NCI-H2196 (cell line): ENCODE data around the gene SHMT1.
A peak's percentile ranks its signal among the peaks of the same experiment; 100 is the strongest.
"Not testable (repeated sequence)": the region's sequence is repeated elsewhere in the genome, so short reads cannot be mapped to it uniquely, and the experiment has no call there.

Source experiments
- DNase-seq: peaks from one replicate; lab custom pipeline; 2025; ENCODE audit not compliant: unreplicated experiment; lab: John Stamatoyannopoulos, UW

SHMT1 gene

GRCh38 chr17:18326572-18326971, 36.8 kb downstream of the SHMT1 start:
- no peak for DNase-seq

GRCh38 chr17:18326039-18326438, 37.3 kb downstream of the SHMT1 start:
- DNase-seq, result no peak

DNA sequence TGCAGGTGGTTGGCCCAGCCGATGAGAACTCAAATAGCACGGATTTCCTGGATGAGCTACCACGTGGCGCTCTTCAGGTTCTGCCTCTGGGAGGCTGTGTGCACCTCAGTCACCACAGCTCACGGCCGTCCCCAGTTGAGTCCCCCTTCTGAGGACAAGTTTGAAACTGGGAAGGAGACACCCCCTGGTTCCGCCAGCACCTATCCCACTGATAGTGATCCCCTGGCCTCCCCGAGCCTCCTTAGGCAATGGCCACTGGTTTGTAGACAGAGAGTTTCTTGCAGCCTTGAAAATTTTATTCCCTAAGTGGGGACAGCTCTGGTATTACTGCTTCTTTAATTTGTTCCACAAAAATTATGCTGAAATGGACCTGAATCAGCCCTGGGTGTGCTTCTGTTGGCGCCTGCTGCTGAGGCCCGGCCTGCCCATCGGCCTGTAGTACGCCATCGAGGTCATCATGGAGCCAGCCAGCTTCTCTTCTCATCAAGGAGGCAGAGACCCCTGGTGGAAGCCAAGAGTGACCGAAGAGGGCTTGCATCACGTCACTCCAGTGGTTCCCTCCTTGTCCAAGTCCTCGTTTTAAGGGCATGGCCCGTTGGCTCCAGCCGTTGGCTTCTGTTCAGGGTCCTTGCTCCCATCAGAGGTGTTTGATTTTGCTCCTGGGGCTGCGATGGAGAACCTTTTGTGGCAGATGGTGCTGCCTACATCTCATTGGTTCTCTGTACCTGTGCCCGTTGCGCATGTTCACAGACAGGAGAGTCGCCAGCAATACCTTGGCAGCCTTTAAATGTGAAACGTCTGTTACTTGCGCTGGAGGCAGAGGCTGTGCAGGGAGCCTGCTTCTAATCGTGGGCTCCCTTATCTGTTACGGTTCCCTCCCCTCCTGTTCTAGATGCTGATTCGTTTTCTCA, 39.0 kb downstream of the SHMT1 start:
- DNase-seq, result no peak

DNA sequence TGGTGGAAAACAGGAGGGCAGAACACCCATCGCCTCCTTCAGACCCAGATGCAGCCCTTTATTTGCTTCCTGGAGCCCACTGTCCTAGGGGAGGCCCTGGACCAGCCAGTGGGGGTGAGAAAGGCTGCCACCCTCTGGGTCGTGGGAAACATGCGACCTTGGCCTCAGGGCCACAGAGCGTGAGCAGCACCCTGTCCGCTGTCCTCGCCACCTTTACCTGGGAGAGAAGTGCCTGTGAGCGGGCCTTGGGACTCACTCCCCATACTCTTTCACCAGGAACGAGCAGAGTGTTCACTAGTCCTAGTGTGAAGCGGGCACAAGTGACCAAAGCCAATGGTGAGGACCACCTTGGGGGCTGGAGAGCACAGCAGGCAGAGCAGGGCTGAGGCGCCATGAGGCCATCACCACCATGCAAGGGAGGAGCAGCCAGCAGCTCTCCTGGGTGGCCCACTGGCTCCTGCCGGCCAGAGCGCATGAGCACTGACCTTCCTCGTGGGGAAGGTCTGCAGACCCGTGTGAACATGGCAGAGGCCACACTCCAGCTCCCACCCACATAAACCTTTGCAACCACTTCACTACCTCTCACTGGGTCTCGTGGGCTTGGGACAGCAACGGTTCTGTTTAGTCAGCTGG, 39.7 kb downstream of the SHMT1 start:
- DNase-seq, result no peak

DNA sequence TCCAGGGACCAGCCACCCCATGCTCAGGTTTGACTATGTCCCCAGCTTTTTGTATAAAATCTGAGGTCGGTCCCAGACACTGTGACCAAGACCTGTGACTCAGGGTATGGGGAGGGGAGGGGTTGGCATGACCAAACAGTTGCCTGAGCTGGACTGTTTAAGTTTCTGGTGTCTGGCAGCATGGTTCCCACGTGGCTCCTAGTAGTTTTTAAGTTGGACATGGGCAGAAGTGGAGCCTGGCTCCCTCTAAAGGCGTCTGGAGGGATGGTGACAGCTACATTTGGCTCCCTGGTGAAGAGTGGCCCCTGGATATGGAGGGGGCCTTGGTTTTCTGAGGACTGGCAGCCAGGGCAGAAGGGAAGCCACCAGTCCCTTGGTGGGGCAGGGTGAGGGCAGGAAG, 40.3 kb downstream of the SHMT1 start:
- DNase-seq, result no peak

DNA sequence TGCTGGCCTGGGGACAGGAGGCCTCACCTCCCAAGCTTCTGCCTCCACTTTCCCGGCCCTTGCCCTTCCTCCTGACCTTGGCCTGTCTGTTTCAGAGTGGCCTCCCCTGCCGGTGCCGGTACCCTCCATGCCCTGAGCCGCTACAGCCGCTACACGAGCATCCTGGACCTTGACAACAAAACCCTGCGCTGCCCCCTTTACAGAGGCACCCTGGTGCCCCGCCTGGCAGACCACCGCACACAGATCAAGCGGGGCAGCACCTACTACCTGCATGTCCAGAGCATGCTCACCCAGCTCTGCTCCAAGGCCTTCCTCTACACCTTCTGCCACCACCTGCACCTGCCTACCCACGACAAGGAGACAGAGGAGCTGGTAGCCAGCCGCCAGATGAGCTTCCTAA, 40.8 kb downstream of the SHMT1 start:
- no peak for DNase-seq

DNA sequence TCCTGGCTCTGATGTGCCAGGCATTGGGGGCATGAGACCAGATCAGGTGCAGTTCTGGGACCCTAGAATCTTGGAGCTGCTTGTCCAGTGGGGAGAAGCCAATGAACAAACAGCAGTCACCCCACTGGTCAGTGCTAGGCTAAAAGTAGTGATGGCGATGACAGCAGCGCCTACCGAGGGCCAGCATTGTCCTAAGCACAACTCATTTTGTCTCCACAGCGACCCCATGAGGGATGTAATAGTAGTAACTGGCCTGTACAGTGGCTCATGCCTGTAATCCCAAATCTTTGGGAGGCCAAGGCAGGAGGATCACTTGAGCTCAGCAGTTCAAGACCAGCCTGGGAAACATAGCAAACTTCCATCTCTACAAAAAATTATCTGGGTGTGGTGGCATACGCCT, 42.0 kb downstream of the SHMT1 start:
- DNase-seq, result no peak

- no peak for DNase-seq
These were observed 43.0 kb downstream of the SHMT1 start for GRCh38 chr17:18320301-18320700.

- DNase-seq, result peak; percentile 1
These were observed 43.6 kb downstream of the SHMT1 start for GRCh38 chr17:18319604-18320256.

DNA sequence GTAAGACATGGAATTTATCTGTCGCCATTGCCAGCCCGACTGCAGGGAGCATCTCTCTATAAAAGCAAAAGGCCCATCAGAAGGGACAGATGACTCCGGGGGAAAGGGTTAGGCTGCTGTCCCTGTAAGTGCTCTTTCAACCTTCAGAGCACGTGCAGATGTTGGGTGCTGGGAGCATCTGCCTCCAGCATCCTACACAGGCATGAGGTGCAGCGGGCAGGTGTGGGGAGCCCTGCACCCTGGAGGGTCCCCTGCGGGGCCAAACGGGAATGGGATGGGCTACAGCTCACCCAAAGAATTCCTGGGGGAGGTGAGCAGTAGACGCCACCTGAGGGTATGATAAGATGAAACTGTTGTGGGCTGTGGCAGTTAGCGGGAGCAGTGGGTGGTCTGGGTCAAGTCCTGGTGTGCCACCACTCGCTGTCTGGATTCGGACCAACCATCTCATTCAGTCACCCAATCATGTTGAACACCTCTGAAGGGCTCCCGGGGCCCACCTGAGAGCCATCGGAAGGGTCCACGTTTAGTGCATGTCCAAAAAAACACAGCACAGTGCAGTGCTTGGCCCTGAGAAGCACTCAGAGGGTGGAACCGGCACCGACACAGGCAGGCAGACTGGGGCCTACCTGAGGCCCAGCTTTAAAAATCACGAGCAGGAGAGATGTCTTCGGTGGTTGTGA, 44.4 kb downstream of the SHMT1 start:
- no peak for DNase-seq

- no peak for DNase-seq
These were observed 45.2 kb downstream of the SHMT1 start for GRCh38 chr17:18318117-18318516.

GRCh38 chr17:18315961-18316360, 47.4 kb downstream of the SHMT1 start:
- DNase-seq, result no peak

DNA sequence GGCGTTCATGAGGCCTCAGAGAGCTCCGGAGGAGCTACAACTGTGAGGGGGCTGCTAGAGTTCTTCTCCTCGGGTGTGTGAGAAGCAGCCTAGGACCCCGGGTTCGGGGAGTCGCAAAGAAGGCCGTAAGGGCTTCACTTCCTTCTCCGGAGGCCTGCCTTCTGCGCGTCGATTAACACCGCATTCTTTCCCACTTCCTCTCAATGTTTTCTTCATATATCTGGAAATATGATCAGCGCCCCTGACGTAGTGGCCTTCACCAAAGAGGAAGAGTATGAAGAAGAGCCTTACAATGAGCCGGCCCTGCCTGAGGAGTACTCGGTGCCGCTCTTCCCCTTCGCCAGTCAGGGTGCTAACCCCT, 47.8 kb downstream of the SHMT1 start:
- no peak for DNase-seq

DNA sequence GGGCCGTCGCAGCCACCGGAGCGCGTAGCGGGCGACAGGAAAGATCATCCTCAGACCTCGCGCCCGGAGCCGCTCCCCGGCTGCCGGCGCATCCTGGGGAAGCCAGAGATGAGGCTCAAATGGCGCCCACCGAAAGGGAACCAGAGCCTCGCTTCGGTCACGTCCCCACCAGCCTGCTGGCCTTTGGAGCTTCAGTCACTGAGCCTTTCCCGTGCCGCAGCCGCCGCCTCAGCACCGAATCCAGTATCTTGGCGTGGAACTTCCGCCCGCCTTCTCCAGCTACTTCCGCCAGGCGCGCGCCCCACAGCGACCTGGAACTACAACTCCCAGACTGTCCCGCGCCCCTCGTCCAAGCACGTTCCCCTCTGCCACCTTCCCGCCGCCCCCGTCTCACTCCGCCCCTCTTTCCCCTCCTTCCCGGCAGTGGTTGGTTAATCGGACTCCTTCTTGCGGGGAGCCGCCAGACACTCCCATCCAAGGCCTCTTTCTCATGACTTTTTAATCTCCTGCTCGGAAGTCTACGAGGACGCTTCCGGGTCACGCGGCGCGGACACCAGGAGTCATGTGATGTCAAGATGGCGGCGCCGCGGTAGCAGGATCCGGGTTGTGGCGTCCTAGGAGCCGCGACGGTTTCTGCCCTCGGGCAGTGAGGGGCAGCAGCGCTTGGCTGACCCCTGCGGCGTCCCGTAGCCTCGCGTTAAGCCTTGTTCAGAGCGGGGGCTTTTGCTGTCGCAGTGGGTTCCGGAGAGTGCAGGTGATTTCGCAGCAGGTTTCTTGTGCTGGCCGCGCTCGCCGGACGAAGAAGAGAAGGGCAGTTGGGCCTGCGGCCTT, 48.4 kb downstream of the SHMT1 start, which contains the start of the genes SMCR8 and TOP3A:
Gene SMCR8 (plus strand): TSS at position 563 of the 831 bp plus-strand sequence. CDS start 497 bp downstream, outside the sequence.
Gene TOP3A (minus strand): TSS at position 264 of the 831 bp plus-strand sequence. CDS start 216 bp downstream, at position 48.
- peak; percentile 78 for DNase-seq

GRCh38 chr17:18314059-18314730, 49.2 kb downstream of the SHMT1 start:
- no peak for DNase-seq

- no peak for DNase-seq
These were observed 54.1 kb downstream of the SHMT1 start for GRCh38 chr17:18309202-18309601.

- not testable (repeated sequence) for DNase-seq
These were observed 60.1 kb downstream of the SHMT1 start for GRCh38 chr17:18303206-18303605.

- DNase-seq, result no peak
These were observed 62.4 kb downstream of the SHMT1 start for GRCh38 chr17:18300725-18301480.

DNA sequence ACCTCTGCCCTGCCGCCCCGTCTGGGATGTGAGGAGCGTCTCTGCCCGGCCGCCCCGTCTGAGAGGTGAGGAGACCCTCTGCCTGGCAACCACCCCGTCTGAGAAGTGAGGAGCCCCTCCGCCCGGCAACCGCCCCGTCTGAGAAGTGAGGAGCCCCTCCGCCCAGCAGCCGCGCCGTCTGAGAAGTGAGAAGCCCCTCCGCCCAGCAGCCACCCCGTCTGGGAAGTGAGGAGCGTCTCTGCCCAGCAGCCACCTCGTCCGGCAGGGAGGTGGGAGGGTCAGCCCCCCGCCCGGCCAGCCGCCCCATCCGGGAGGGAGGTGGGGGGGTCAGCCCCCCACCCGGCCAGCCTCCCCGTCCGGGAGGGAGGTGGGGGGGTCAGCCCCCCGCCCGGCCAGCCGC, 65.3 kb downstream of the SHMT1 start:
- not testable (repeated sequence) for DNase-seq
